ENCODE data around the gene NDST1. TPM values are rescaled to one million over a fixed set of nuclear protein-coding genes. Genes with fewer than 3 reads are reported as not detected.

NDST1 gene
- total RNA-seq, 1 donor from 2014 or later: 321 TPM

GRCh38 chr5:150573867-150574817 is 66.2 kb downstream of the NDST1 start:
- Histone ChIP-seq H3K79me2 (ENCODE audit: insufficient read depth, low read length) (no peaks in the 10 kb centered on the region), H3K9me3 (ENCODE audit: insufficient read depth, low read depth, low read length) (no peaks in the 10 kb centered on the region), H3K4me2 (ENCODE audit: low read length) (no peak overlapping the region), H3K27ac (ENCODE audit: low read depth, low read length) (no peak overlapping the region), H3K9ac (ENCODE audit: low read length) (no peak overlapping the region), H3K27me3 (ENCODE audit: insufficient read depth, low read length) (no peaks in the 10 kb centered on the region), H2AFZ (ENCODE audit: low read depth, low read length) (no peak overlapping the region), H3K36me3 (ENCODE audit: insufficient read depth, low read length) (no peaks in the 10 kb centered on the region), H3K4me3 (ENCODE audit: insufficient read depth, low read depth, low read length) (no peak overlapping the region), H4K20me1 (ENCODE audit: insufficient read depth, low read length) (no peaks in the 10 kb centered on the region), H3K4me1 (ENCODE audit: insufficient read depth, low read length) (no peaks in the 10 kb centered on the region)
- Mint-ChIP-seq H3K4me1 (ENCODE audit: low read depth, unreplicated experiment) (no peaks in the 10 kb centered on the region), H3K27ac (ENCODE audit: unreplicated experiment) (no peak overlapping the region), H3K27me3 (ENCODE audit: low read depth, unreplicated experiment) (peaks cover 11% of the 10 kb centered on the region), H3K36me3 (ENCODE audit: low read depth, unreplicated experiment) (no peaks in the 10 kb centered on the region), H3K4me3 (ENCODE audit: unreplicated experiment) (no peak overlapping the region), H3K9me3 (ENCODE audit: unreplicated experiment) (no peaks in the 10 kb centered on the region)
- DNase-seq (ENCODE audit: low read depth) (no peak), FAIRE-seq (no peak)
- TF ChIP-seq CTCF (IDR thresholded peaks at IDR 0.05; ENCODE audit: insufficient read depth, low read depth, low read length): no peak
- no peak for TF ChIP-seq EZH2 (IDR thresholded peaks at IDR 0.05; ENCODE audit: insufficient read depth, low read length)

DNA sequence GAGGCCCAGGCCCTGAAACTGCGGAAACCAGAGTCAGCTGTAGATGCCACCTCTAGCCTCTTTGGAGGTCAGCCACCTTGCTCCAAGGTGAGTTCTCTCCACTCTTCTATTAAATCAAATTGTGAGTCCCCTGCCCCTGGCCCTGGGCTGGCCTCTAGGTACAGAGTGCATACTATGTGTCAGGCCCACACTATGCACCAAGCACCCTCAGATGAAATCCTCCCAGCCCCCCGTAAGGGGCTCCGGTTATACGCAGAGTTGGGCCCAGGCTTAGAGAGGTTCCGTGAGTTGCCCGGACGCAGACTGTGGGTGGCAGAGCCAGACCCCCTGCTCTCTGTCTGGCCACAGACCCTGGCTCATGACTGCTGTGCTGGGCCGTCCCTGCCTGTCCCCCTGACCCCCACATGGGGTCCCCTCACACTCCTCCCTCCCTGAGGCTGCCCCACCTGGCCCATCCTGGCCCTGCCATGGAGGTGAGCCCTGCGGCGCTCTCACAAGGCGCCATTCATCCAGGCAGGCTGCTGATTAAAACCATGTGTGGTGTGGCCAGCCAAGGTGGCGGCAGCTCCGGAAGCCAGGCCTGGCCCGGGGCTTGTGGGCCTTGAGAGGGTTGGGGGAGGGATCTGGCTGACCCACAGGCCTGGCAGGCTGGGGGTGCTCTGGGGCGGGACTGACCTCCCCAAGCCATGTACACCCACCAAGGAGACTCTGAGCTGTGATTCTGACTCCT is 67.1 kb downstream of the NDST1 start:
- Mint-ChIP-seq H3K4me1 (ENCODE audit: low read depth, unreplicated experiment) (no peaks in the 10 kb centered on the region), H3K27me3 (ENCODE audit: low read depth, unreplicated experiment) (peaks cover 13% of the 10 kb centered on the region), H3K4me3 (ENCODE audit: unreplicated experiment) (no peak overlapping the region), H3K9me3 (ENCODE audit: unreplicated experiment) (no peaks in the 10 kb centered on the region), H3K27ac (ENCODE audit: unreplicated experiment) (no peak overlapping the region), H3K36me3 (ENCODE audit: low read depth, unreplicated experiment) (no peaks in the 10 kb centered on the region)
- TF ChIP-seq EZH2 (IDR thresholded peaks at IDR 0.05; ENCODE audit: insufficient read depth, low read length) (no peak), CTCF (IDR thresholded peaks at IDR 0.05; ENCODE audit: insufficient read depth, low read depth, low read length) (no peak)
- Histone ChIP-seq H3K4me2 (ENCODE audit: low read length) (no peak overlapping the region), H3K79me2 (ENCODE audit: insufficient read depth, low read length) (no peaks in the 10 kb centered on the region), H3K36me3 (ENCODE audit: insufficient read depth, low read length) (no peaks in the 10 kb centered on the region), H3K4me3 (ENCODE audit: insufficient read depth, low read depth, low read length) (no peak overlapping the region), H3K27ac (ENCODE audit: low read depth, low read length) (no peak overlapping the region), H2AFZ (ENCODE audit: low read depth, low read length) (no peak overlapping the region), H3K9ac (ENCODE audit: low read length) (no peak overlapping the region), H3K9me3 (ENCODE audit: insufficient read depth, low read depth, low read length) (no peaks in the 10 kb centered on the region), H4K20me1 (ENCODE audit: insufficient read depth, low read length) (no peaks in the 10 kb centered on the region), H3K27me3 (ENCODE audit: insufficient read depth, low read length) (no peaks in the 10 kb centered on the region), H3K4me1 (ENCODE audit: insufficient read depth, low read length) (no peaks in the 10 kb centered on the region)
- FAIRE-seq (no peak), DNase-seq (ENCODE audit: low read depth) (no peak)

All from astrocyte (in vitro differentiated cells and primary cell).